ENCODE data around the gene VN1R5.
"Not testable (repeated sequence)": the region's sequence is repeated elsewhere in the genome, so short reads cannot be mapped to it uniquely, and the experiment has no call there.

The VN1R5 gene

GRCh38 chr1:247218121-247218651 is 37.7 kb upstream of the VN1R5 start:
- Histone ChIP-seq H2BK120ac (ENCODE audit: insufficient read depth, low read length, poor library complexity) (no peak overlapping the region), H4K91ac (ENCODE audit: low read depth, low read length) (no peak overlapping the region), H3K18ac (ENCODE audit: low read length) (no peak overlapping the region), H3K79me2 (ENCODE audit: control insufficient read depth, insufficient read depth, low read length, poor library complexity) (no peaks in the 10 kb centered on the region), H3K27me3 (ENCODE audit: insufficient read depth, low read length) (no peaks in the 10 kb centered on the region), H2BK12ac (ENCODE audit: low read length) (no peak overlapping the region), H3K23ac (ENCODE audit: low read length) (no peak overlapping the region), H2AFZ (ENCODE audit: insufficient read depth, low read length, poor library complexity) (no peak overlapping the region), H3K4me1 (ENCODE audit: control insufficient read depth in 1 of 2, insufficient read depth in 2 of 2, low read length in 2 of 2) (no peaks in the 10 kb centered on the region), H3K4me2 (ENCODE audit: low read length) (no peak overlapping the region), H3K9me3 (ENCODE audit: insufficient read depth, low read depth, low read length) (no peaks in the 10 kb centered on the region), H4K12ac (ENCODE audit: low read depth, low read length) (no peak overlapping the region), H4K8ac (ENCODE audit: low read depth, low read length) (no peak overlapping the region), H2AK5ac (ENCODE audit: low read length) (no peak overlapping the region), H3K27ac (ENCODE audit: low read depth, low read length) (no peak overlapping the region), H3K79me1 (ENCODE audit: low read length) (no peaks in the 10 kb centered on the region), H3K4ac (ENCODE audit: low read depth, low read length) (no peak overlapping the region), H3K14ac (ENCODE audit: low read length) (no peak overlapping the region), H3K9ac (ENCODE audit: low read length) (no peak overlapping the region), H3K4me3 (ENCODE audit: low read depth, low read length) (no peak overlapping the region), H2BK5ac (ENCODE audit: low read depth, low read length, poor library complexity) (no peak overlapping the region), H3K36me3 (ENCODE audit: control insufficient read depth in 1 of 2, insufficient read depth in 2 of 2, low read length in 2 of 2) (no peaks in the 10 kb centered on the region)
- DNase-seq, result no peak
- no CpG with 5 or more reads among the region's 6 CpGs for WGBS (ENCODE audit: extremely low coverage, insufficient coverage, insufficient read length)

DNA sequence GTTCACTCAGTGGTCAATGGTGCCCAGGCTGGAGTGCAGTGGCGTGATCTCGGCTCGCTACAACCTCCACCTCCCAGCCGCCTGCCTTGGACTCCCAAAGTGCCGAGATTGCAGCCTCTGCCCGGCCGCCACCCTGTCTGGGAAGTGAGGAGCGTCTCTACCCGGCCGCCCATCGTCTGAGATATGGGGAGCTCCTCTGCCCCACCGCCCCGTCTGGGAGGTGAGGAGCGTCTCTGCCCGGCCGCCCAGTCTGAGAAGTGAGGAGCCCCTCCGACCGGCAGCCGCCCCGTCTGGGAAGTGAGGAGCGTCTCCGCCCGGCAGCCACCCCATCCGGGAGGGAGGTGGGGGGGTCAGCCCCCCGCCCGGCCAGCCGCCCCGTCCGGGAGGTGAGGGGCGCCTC is 35.6 kb upstream of the VN1R5 start:
- H4K12ac ChIP-seq (ENCODE audit: low read depth, low read length); H4K8ac ChIP-seq (ENCODE audit: low read depth, low read length); H3K14ac ChIP-seq (ENCODE audit: low read length); H3K4me1 ChIP-seq (ENCODE audit: control insufficient read depth in 1 of 2, insufficient read depth in 2 of 2, low read length in 2 of 2); H2BK5ac ChIP-seq (ENCODE audit: low read depth, low read length, poor library complexity); DNase-seq; H3K23ac ChIP-seq (ENCODE audit: low read length); H2AFZ ChIP-seq (ENCODE audit: insufficient read depth, low read length, poor library complexity); H3K4me3 ChIP-seq (ENCODE audit: low read depth, low read length); H3K79me2 ChIP-seq (ENCODE audit: control insufficient read depth, insufficient read depth, low read length, poor library complexity); H4K91ac ChIP-seq (ENCODE audit: low read depth, low read length); H3K9me3 ChIP-seq (ENCODE audit: insufficient read depth, low read depth, low read length); H3K27ac ChIP-seq (ENCODE audit: low read depth, low read length); H2BK120ac ChIP-seq (ENCODE audit: insufficient read depth, low read length, poor library complexity); H2AK5ac ChIP-seq (ENCODE audit: low read length); H3K36me3 ChIP-seq (ENCODE audit: control insufficient read depth in 1 of 2, insufficient read depth in 2 of 2, low read length in 2 of 2); H3K9ac ChIP-seq (ENCODE audit: low read length); H3K79me1 ChIP-seq (ENCODE audit: low read length); H3K18ac ChIP-seq (ENCODE audit: low read length); H2BK12ac ChIP-seq (ENCODE audit: low read length); H3K4me2 ChIP-seq (ENCODE audit: low read length); H3K4ac ChIP-seq (ENCODE audit: low read depth, low read length); H3K27me3 ChIP-seq (ENCODE audit: insufficient read depth, low read length): not testable (repeated sequence)
- no CpG with 5 or more reads among the region's 30 CpGs for WGBS (ENCODE audit: extremely low coverage, insufficient coverage, insufficient read length)

GRCh38 chr1:247222840-247223239 is 33.0 kb upstream of the VN1R5 start:
- Histone ChIP-seq H3K4me3 (ENCODE audit: low read depth, low read length) (no peak overlapping the region), H3K27me3 (ENCODE audit: insufficient read depth, low read length) (no peaks in the 10 kb centered on the region), H2BK12ac (ENCODE audit: low read length) (no peak overlapping the region), H4K12ac (ENCODE audit: low read depth, low read length) (no peak overlapping the region), H3K4ac (ENCODE audit: low read depth, low read length) (no peak overlapping the region), H3K9ac (ENCODE audit: low read length) (no peak overlapping the region), H4K91ac (ENCODE audit: low read depth, low read length) (no peak overlapping the region), H3K79me2 (ENCODE audit: control insufficient read depth, insufficient read depth, low read length, poor library complexity) (no peaks in the 10 kb centered on the region), H2BK5ac (ENCODE audit: low read depth, low read length, poor library complexity) (no peak overlapping the region), H3K4me2 (ENCODE audit: low read length) (no peak overlapping the region), H3K9me3 (ENCODE audit: insufficient read depth, low read depth, low read length) (no peaks in the 10 kb centered on the region), H3K36me3 (ENCODE audit: control insufficient read depth in 1 of 2, insufficient read depth in 2 of 2, low read length in 2 of 2) (no peaks in the 10 kb centered on the region), H3K27ac (ENCODE audit: low read depth, low read length) (no peak overlapping the region), H3K18ac (ENCODE audit: low read length) (no peak overlapping the region), H3K14ac (ENCODE audit: low read length) (no peak overlapping the region), H2AK5ac (ENCODE audit: low read length) (no peak overlapping the region), H3K79me1 (ENCODE audit: low read length) (no peaks in the 10 kb centered on the region), H3K4me1 (ENCODE audit: control insufficient read depth in 1 of 2, insufficient read depth in 2 of 2, low read length in 2 of 2) (no peaks in the 10 kb centered on the region), H4K8ac (ENCODE audit: low read depth, low read length) (no peak overlapping the region), H2BK120ac (ENCODE audit: insufficient read depth, low read length, poor library complexity) (no peak overlapping the region), H3K23ac (ENCODE audit: low read length) (no peak overlapping the region), H2AFZ (ENCODE audit: insufficient read depth, low read length, poor library complexity) (no peak overlapping the region)
- WGBS (ENCODE audit: extremely low coverage, insufficient coverage, insufficient read length), result no CpG with 5 or more reads among the region's 3 CpGs
- DNase-seq, result no peak

DNA sequence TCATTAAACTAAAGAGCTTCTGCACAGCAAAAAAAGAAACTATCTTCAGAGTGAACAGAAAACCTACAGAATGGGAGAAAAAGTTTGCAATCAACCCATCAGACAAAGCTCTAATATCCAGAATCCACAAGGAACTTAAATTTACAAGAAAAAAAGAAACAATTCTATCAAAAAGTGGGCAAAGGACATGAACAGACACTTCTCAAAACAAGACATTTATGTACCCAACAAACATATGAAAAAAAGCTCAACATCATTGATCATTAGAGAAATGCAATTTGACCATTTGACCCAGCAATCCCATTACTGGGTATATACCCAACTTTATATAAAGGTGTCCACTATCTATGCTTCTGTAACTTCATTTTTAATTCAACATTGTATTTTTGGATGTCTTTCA is 31.1 kb upstream of the VN1R5 start:
- H3K4me3 ChIP-seq (ENCODE audit: low read depth, low read length), result no peak overlapping the region
- H4K91ac ChIP-seq (ENCODE audit: low read depth, low read length), result no peak overlapping the region
- no peak overlapping the region for H3K27ac ChIP-seq (ENCODE audit: low read depth, low read length)
- H3K79me1 ChIP-seq (ENCODE audit: low read length), result no peaks in the 10 kb centered on the region
- no peaks in the 10 kb centered on the region for H3K4me1 ChIP-seq (ENCODE audit: control insufficient read depth in 1 of 2, insufficient read depth in 2 of 2, low read length in 2 of 2)
- H3K27me3 ChIP-seq (ENCODE audit: insufficient read depth, low read length), result no peaks in the 10 kb centered on the region
- H3K18ac ChIP-seq (ENCODE audit: low read length), result no peak overlapping the region
- no peak overlapping the region for H2BK5ac ChIP-seq (ENCODE audit: low read depth, low read length, poor library complexity)
- no peak overlapping the region for H2AFZ ChIP-seq (ENCODE audit: insufficient read depth, low read length, poor library complexity)
- no peaks in the 10 kb centered on the region for H3K36me3 ChIP-seq (ENCODE audit: control insufficient read depth in 1 of 2, insufficient read depth in 2 of 2, low read length in 2 of 2)
- H2AK5ac ChIP-seq (ENCODE audit: low read length), result no peak overlapping the region
- no peak overlapping the region for H4K8ac ChIP-seq (ENCODE audit: low read depth, low read length)
- no peak overlapping the region for H3K4me2 ChIP-seq (ENCODE audit: low read length)
- no peak overlapping the region for H4K12ac ChIP-seq (ENCODE audit: low read depth, low read length)
- H3K9me3 ChIP-seq (ENCODE audit: insufficient read depth, low read depth, low read length), result no peaks in the 10 kb centered on the region
- no peak overlapping the region for H3K14ac ChIP-seq (ENCODE audit: low read length)
- H3K4ac ChIP-seq (ENCODE audit: low read depth, low read length), result no peak overlapping the region
- no peaks in the 10 kb centered on the region for H3K79me2 ChIP-seq (ENCODE audit: control insufficient read depth, insufficient read depth, low read length, poor library complexity)
- H3K9ac ChIP-seq (ENCODE audit: low read length), result no peak overlapping the region
- H3K23ac ChIP-seq (ENCODE audit: low read length), result no peak overlapping the region
- DNase-seq, result no peak
- H2BK12ac ChIP-seq (ENCODE audit: low read length), result no peak overlapping the region
- no peak overlapping the region for H2BK120ac ChIP-seq (ENCODE audit: insufficient read depth, low read length, poor library complexity)
